Endothelial cell of umbilical vein (primary cell): Measurements from ENCODE around the gene CUX1. TPM values are rescaled to one million over a fixed set of nuclear protein-coding genes. Genes with fewer than 3 reads are reported as not detected.

ENCODE experiments used
- BruUV-seq: library from RNA; stranded (reverse); fragments of 400-500 nt; replicated peaks from 2 replicates; lab custom pipeline; 2021; lab: Mats Ljungman, UMichigan
- CTCF ChIA-PET: fragments of 300-600, 350-600 bp; sonication (Branson Sonifier 250); formaldehyde crosslinking; loops from one replicate; lab custom pipeline; 2021; ENCODE audit warnings: antibody characterized with exemption, inconsistent platforms; lab: Charles Lee
- POLR2A ChIA-PET: fragments of 300-600, 350-600 bp; sonication (Branson Sonifier 250); formaldehyde crosslinking; loops from one replicate; lab custom pipeline; 2021; ENCODE audit warnings: antibody characterized with exemption, inconsistent platforms; lab: Charles Lee
- DNase-seq: peaks from one replicate; pipeline ENCODE4 v3.0.0-alpha.2; 2011; ENCODE audit warnings: low read depth, low spot score
- FAIRE-seq: peaks from 2 replicates; lab custom pipeline; 2011; peaks lifted over from hg19 to GRCh38; lab: Jason Lieb, UNC
- H2AFZ ChIP-seq: 2 replicates; pipeline ENCODE4 v1.6.0; 2012; ENCODE audit warnings: low read depth, low read length, control low read depth, inconsistent platforms
- H3K27ac ChIP-seq: 2 replicates; pipeline ENCODE4 v1.5.1; 2011; ENCODE audit warnings: low read depth, mild to moderate bottlenecking, control low read depth, low read length, moderate library complexity; ENCODE audit not compliant: insufficient read depth
- H3K27me3 ChIP-seq, 2 experiments: 2 replicates each; pipeline versions ENCODE4 v1.6.0 to v1.6.1; 2011; ENCODE audit warnings: low read length in 2 of 2, mixed read lengths in 1 of 2; ENCODE audit not compliant: control insufficient read depth in 2 of 2, insufficient read depth in 2 of 2
- H3K36me3 ChIP-seq, 2 experiments: 2 replicates in 1 of 2; 3 replicates in 1 of 2; pipeline ENCODE4 v1.5.1; 2011; ENCODE audit warnings: low read length in 2 of 2, mild to moderate bottlenecking in 1 of 2, moderate library complexity in 1 of 2; ENCODE audit not compliant: control insufficient read depth in 2 of 2, insufficient read depth in 2 of 2; ENCODE audit errors: extremely low read depth in 1 of 2
- H3K4me1 ChIP-seq: 3 replicates; pipeline ENCODE4 v1.5.1; 2011; ENCODE audit warnings: mild to moderate bottlenecking, low read length; ENCODE audit not compliant: control insufficient read depth, insufficient read depth; ENCODE audit errors: extremely low read depth
- H3K4me2 ChIP-seq: 2 replicates; pipeline ENCODE4 v1.6.1; 2011; ENCODE audit warnings: low read length, control low read depth, mixed read lengths; ENCODE audit not compliant: insufficient read depth
- H3K4me3 ChIP-seq, 3 experiments: fragments of 200-600 bp in 1 of 3; sonication (generic), shearing (Covaris generic) in 1 of 3; replicated peaks in 1 of 3; 2 replicates each; pipeline ENCODE4 v1.5.1; 2011 to 2016; ENCODE audit warnings: control low read depth in 3 of 3, low read length in 3 of 3, mild to moderate bottlenecking in 2 of 3, inconsistent platforms in 1 of 3, low read depth in 1 of 3, moderate library complexity in 1 of 3; ENCODE audit not compliant: insufficient read depth in 1 of 3
- H3K79me2 ChIP-seq: 2 replicates; pipeline ENCODE4 v1.6.0; 2012; ENCODE audit warnings: low read length, inconsistent platforms; ENCODE audit not compliant: control insufficient read depth, insufficient read depth
- H3K9ac ChIP-seq: replicated peaks from 2 replicates; pipeline ENCODE3; 2011; ENCODE audit warnings: low read length, control low read depth; ENCODE audit not compliant: insufficient read depth; ENCODE audit errors: extremely low read depth
- H3K9me1 ChIP-seq: replicated peaks from 3 replicates; pipeline ENCODE4 v1.6.0; 2011; ENCODE audit warnings: mild to moderate bottlenecking, low read length; ENCODE audit not compliant: control insufficient read depth, insufficient read depth; ENCODE audit errors: extremely low read depth
- H3K9me3 ChIP-seq: replicated peaks from 2 replicates; pipeline ENCODE4 v1.5.1; 2012; ENCODE audit warnings: low read length, inconsistent platforms; ENCODE audit not compliant: control insufficient read depth, insufficient read depth
- H4K20me1 ChIP-seq: replicated peaks from 2 replicates; pipeline ENCODE3; 2011; ENCODE audit warnings: mild to moderate bottlenecking, low read length; ENCODE audit not compliant: control insufficient read depth, insufficient read depth; ENCODE audit errors: extremely low read depth
- CTCF ChIP-seq, 2 donors: IDR thresholded peaks; 1 replicate in 1 of 2; 2 replicates in 1 of 2; pipeline ENCODE4 v1.5.1; 2011; ENCODE audit warnings: low read length in 2 of 2, mild to moderate bottlenecking in 2 of 2, moderate library complexity in 2 of 2, control low read depth in 1 of 2, inconsistent platforms in 1 of 2, low read depth in 1 of 2; ENCODE audit not compliant: insufficient read depth in 1 of 2; ENCODE audit errors: extremely low read depth in 1 of 2
- EZH2 ChIP-seq: IDR thresholded peaks from 2 replicates; pipeline ENCODE4 v1.6.1; 2012; ENCODE audit warnings: borderline replicate concordance, low read depth, mild to moderate bottlenecking, moderate library complexity, low read length, inconsistent platforms; ENCODE audit not compliant: severe bottlenecking
- FOS ChIP-seq: IDR thresholded peaks from 2 replicates; pipeline ENCODE4 v1.6.1; 2011; ENCODE audit warnings: mild to moderate bottlenecking, low read length, moderate library complexity, borderline replicate concordance; ENCODE audit not compliant: insufficient read depth
- GATA2 ChIP-seq: IDR thresholded peaks from 2 replicates; pipeline ENCODE4 v1.7.0; 2011; ENCODE audit warnings: low read depth, mild to moderate bottlenecking, moderate library complexity, mixed read lengths, low read length; ENCODE audit not compliant: insufficient read length, insufficient read depth
- JUN ChIP-seq: IDR thresholded peaks from 2 replicates; pipeline ENCODE4 v1.6.1; 2011; ENCODE audit warnings: borderline replicate concordance, low read depth; ENCODE audit not compliant: insufficient read length, insufficient read depth
- MAX ChIP-seq: IDR thresholded peaks from 2 replicates; pipeline ENCODE4 v1.6.1; 2011; ENCODE audit not compliant: insufficient read depth, insufficient read length
- MYC ChIP-seq: IDR thresholded peaks from one replicate; pipeline ENCODE4 v1.6.1; 2011; ENCODE audit warnings: mild to moderate bottlenecking, low read depth, low read length
- POLR2A ChIP-seq: IDR thresholded peaks from 2 replicates; pipeline ENCODE4 v1.6.1; 2012; ENCODE audit warnings: low read depth, mild to moderate bottlenecking, control low read depth, low read length
- POLR2AphosphoS5 ChIP-seq: IDR thresholded peaks from 2 replicates; pipeline ENCODE4 v1.6.1; 2012; ENCODE audit warnings: low read depth, mild to moderate bottlenecking, control low read depth, low read length, moderate library complexity; ENCODE audit not compliant: insufficient read depth
- dilution Hi-C: fragments of 300-500 bp; cut with MboI; formaldehyde crosslinking; loops from one replicate; pipeline ENCODE4 v1.15.0; 2019; ENCODE audit warnings: low sequenced_read_pairs; ENCODE audit not compliant: extremely low pct_ligation_motif_present
- intact Hi-C: fragments of 100-400 bp; cut with micrococcal nuclease; formaldehyde crosslinking; loops from one replicate; pipeline ENCODE4 v1.10.0; 2022
- polyA plus RNA-seq, 4 experiments: library from polyadenylated mRNA; depleted of rRNA in 3 of 4; stranded (reverse) in 3 of 4; unstranded in 1 of 4; fragments of >200 nt; gene quantifications; 2 replicates each; pipeline versions ENCODE4 v1.2.1 to v1.2.3, GENCODE V29; 2011 to 2012; ENCODE audit warnings: missing spikeins in 1 of 4
- total RNA-seq: library from RNA; stranded (reverse); gene quantifications from 2 replicates; pipeline ENCODE4 v1.2.3, GENCODE V29; 2021

CUX1 gene
- total and polyA plus RNA-seq, 2 donors (not counting 3 experiments of a cell fraction or from before 2014, with no cell fraction given), result 13.8 to 49.8 TPM

- no peaks in the 10 kb centered on the region for H4K20me1 ChIP-seq
- intact Hi-C loops, result no loop called here
- no peaks in the 10 kb centered on the region for H3K9me1 ChIP-seq
- FAIRE-seq (no peak), DNase-seq (no peak)
- BruUV-seq, result no TSS peak
- H3K4me1 ChIP-seq, result no peaks in the 10 kb centered on the region
- H3K27ac ChIP-seq, result no peak overlapping the region
- no peaks in the 10 kb centered on the region for H3K27me3 ChIP-seq
- dilution Hi-C loops, result no loop called here
- POLR2A ChIA-PET, result no interaction called here
- CTCF ChIA-PET, result no interaction called here
- no peak overlapping the region for H3K4me3 ChIP-seq
- no peak overlapping the region for H2AFZ ChIP-seq
- no peak overlapping the region for H3K9ac ChIP-seq
- no peak for TF ChIP-seq MYC
- no peak for TF ChIP-seq JUN
- TF ChIP-seq MAX, result no peak
- no peak for TF ChIP-seq GATA2
- no peak for TF ChIP-seq EZH2
- TF ChIP-seq CTCF (IDR thresholded peaks at IDR 0.05; ENCODE audit: extremely low read depth in 1 of 2, insufficient read depth in 1 of 2, low read depth in 1 of 2, low read length in 2 of 2), result no peak
- no peak for TF ChIP-seq FOS
- no peak for TF ChIP-seq POLR2AphosphoS5
- no peak for TF ChIP-seq POLR2A
- H3K36me3 ChIP-seq, result peaks cover 0 to 13% of the 10 kb centered on the region in 2 experiments
- H3K9me3 ChIP-seq, result no peaks in the 10 kb centered on the region
- H3K4me2 ChIP-seq, result no peak overlapping the region
- no peaks in the 10 kb centered on the region for H3K79me2 ChIP-seq
These were observed 290.2 kb downstream of the CUX1 start for GRCh38 chr7:102107474-102108104.
